T-helper 9 cell (primary cell): ENCODE measurements around the gene TRIM15.
"Not testable (repeated sequence)": the region's sequence is repeated elsewhere in the genome, so short reads cannot be mapped to it uniquely, and the experiment has no call there.

ENCODE experiments used
- DNase-seq: peaks from one replicate; pipeline ENCODE4 v3.0.0-alpha.2; 2020

Gene TRIM15

DNA sequence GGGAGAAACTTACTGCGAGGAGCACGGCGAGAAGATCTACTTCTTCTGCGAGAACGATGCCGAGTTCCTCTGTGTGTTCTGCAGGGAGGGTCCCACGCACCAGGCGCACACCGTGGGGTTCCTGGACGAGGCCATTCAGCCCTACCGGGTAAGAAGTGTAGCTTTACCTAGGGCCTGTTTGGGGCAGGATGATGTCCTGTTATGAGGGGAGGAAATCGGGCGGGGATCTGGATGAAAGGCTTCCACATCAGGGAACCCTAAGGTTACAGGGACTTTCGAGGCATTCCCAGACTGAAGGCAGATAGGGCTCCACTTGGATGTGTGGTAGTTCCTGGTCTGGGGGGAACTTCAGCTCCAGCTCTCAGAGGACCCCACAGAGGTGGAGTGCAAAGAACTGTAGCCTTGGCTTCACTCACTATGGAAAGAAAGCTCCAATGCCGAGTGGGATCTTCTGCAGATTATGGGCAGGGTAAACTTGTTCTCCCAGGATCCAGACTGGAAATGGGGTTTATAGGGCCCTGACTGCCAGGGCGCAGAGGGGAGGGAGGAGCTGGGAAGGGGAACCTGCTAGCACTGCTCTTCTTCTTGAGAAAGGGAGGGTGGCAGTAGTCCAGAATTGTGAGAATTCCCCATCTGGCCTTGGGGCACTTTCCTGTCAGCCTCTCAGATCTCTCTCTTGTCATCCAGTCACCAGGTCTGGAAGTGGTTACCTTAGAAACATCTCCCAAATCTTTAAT is 740 bp downstream of the TRIM15 start:
- DNase-seq: no peak

DNA sequence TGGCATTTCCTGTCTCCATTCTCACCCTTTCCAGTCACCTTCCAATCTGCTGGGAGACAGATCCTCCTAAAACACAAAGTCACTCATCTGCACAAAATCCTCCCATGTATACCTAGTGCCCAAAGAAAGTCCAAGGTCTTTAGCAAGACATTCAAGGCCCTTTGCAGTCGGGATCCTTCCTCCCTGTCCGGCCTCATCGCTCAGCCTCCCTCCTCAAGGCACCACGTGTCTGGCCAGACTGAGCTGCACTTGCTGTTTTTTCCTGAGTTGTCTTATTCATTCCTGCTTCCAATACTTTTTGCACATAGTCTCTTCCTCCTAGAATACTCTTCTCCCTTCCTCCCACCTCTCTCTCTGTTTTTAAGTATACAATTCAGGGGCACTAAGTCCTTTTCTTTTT is 1.4 kb downstream of the TRIM15 start:
- DNase-seq: no peak

DNA sequence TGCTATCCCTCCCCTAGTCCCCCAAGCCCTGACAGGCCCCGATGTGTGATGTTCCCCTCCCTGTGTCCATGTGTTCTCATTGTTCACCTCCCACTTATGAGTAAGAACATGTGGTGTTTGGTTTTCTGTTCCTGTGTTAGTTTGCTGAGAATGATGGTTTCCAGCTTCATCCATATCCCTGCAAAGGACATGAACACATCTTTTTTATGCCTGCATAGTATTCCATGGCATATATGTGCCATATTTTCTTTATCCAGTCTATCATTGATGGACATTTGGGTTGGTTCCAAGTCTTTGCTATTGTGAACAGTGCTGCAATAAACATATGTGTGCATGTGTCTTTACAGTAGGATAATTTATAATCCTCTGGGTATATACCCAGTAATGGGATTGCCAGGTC is 1.9 kb downstream of the TRIM15 start:
- DNase-seq: not testable (repeated sequence)

DNA sequence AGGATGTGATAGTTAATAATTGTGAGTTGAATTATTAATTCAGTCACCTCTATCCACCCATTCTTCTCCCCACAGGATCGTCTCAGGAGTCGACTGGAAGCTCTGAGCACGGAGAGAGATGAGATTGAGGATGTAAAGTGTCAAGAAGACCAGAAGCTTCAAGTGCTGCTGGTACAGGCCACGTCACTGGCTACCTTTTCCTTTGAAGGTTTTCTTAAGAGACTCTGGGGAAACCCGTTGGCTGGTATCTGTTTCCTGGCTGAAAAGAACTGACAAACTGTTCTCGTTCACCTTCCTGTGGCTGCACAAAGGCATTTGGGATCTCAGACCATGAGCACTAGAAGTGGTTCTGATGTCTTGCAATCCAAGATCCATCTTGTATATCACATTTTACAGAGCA is 3.8 kb downstream of the TRIM15 start:
- DNase-seq: no peak

DNA sequence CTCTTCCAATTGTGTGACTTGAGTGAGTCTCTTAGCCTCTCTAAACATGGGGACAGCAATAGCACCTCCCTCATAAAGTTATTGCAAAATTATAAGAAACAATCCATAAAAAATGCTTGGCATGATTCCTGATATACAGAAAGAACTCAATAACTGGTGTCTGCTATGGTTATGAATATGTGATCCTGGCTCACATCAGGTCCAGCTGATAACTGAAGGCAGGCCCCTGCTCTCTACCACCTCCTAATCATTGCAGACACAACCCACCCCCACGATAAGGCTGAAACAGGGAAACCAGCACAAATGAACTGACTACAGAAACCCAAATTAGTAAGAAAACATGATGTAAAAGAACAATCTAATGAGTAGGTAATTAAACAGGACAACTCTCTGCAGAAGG is 5.4 kb downstream of the TRIM15 start:
- DNase-seq: no peak

DNA sequence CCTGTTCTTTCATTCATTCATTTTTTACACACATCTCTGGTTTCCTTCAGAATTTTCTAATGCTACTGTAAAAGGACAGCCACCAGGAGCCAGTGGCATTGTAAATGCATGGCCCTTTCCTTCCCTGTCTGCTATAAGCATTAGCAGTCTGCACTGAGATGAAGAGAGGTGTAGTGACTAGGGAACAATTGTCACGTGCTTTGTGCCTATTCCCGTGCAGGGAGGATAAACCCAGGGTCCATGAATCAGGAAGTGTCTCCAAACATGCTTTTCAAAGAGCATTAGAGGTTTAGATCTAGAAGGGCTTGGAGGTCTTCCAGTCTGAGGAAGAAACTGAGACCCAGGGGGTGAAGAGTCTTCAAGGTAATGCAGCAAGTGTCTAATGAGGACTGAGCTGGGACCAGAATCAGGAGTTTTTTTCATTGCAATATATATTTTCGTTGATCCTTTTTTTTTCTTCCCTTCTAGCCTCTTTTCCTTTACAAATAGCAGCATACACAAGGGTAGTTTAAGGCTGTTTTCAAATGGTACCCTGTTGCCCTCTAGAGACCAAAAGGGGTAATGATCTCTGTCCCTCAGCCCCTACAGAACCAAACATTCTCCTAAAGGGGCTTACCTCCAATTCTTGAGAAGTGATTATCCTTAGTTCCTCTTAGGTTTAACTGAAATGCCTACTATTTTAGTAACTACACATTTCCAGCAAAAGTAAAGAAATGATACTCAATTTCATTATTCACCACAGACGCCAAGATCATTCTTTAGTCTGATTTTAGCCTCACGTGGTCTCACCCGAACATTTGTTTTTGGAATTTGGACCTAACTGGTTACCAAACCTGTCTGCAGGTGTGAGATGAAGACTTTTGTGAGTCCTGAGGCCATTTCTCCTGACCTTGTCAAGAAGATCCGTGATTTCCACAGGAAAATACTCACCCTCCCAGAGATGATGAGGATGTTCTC is 6.6 kb downstream of the TRIM15 start:
- DNase-seq: no peak

DNA sequence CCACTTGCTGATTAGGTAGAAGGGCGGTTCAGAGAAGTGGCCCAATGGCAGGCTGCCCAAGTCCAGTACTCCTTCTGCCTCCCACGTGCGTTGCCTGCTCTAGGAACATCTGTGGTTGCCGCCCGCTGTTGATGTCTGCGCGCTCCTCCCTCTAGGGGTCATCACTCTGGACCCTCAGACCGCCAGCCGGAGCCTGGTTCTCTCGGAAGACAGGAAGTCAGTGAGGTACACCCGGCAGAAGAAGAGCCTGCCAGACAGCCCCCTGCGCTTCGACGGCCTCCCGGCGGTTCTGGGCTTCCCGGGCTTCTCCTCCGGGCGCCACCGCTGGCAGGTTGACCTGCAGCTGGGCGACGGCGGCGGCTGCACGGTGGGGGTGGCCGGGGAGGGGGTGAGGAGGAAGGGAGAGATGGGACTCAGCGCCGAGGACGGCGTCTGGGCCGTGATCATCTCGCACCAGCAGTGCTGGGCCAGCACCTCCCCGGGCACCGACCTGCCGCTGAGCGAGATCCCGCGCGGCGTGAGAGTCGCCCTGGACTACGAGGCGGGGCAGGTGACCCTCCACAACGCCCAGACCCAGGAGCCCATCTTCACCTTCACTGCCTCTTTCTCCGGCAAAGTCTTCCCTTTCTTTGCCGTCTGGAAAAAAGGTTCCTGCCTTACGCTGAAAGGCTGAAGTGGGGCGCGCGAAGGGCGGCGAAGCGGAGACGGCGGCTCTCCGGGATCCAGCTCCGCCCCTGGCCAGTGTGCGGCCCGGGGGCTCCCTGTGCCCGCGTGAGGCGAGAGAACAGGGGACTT is 8.5 kb downstream of the TRIM15 start:
- no peak for DNase-seq

DNA sequence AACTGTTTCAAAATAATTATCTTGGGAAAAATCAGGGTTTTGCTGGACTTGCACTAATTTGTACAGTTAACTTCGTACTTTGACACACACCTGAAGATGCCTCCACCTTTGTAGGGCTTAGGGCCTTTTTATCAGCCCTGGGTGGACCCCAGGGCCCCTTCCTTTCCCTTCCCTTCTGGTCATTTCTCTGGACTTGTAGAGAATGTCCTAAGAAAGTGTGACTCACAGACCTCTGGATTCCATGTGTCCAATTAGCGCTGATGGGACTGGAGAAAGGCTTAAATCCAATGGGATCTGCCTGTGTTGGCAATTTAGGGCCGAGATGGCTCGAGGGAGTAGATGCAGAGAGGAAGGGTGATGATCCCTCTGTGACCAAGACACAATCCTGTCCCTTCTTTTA is 9.3 kb downstream of the TRIM15 start:
- no peak for DNase-seq

DNA sequence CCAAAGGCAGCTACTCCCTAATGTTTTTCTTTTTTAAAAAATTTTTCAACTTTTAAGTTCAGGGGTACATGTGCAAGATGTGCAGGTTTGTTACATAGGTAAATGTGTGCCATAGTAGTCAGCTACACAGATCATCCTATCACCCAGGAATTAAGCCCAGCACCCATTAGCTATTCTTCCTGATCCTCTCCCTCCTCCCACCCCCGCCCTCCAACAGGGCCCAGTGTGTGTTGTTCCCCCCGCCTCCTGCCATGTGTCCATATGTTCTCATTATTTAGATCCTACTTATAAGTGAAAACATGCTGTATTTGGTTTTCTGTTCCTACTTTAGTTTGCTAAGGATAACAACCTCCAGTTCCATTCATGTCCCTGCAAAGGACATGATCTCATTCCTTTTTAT is 12.4 kb downstream of the TRIM15 start:
- DNase-seq: no peak

DNA sequence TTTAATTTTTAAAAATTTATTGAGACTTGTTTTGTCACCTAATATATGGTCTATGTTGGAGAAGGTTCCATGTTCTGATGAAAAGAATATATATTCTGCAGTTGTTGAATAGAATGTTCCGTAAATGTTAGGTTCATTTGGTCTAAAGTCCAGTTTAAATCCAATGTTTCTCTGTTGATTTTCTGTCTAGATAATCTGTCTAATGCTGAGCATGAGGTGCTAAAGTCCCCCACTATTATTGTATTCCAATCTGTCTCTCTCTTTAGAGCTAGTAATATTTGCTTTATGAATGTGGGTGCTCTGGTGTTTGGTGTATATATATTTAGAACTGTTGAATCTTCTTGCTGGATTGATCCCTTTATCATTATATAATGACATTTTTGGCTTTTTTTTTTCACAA is 15.5 kb downstream of the TRIM15 start:
- DNase-seq: no peak

DNA sequence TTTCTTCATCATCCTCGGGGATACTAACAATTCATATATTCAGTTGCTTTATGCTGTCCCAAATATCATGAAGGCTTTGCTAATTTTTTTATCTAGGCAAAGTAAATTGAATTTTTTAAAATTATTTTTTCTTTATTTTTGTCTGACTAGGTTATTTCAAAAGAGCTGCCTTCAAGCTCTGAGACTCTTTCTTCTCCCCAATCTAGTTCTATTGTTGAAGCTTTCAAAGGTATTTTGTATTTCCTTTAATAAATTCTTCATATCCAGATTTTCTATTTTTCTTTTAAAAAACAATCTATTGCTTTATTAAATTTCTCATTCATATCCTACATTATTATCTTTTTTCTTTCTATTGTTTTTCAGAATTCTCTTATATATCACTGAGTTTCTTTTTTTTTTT is 16.8 kb downstream of the TRIM15 start:
- no peak for DNase-seq

DNA sequence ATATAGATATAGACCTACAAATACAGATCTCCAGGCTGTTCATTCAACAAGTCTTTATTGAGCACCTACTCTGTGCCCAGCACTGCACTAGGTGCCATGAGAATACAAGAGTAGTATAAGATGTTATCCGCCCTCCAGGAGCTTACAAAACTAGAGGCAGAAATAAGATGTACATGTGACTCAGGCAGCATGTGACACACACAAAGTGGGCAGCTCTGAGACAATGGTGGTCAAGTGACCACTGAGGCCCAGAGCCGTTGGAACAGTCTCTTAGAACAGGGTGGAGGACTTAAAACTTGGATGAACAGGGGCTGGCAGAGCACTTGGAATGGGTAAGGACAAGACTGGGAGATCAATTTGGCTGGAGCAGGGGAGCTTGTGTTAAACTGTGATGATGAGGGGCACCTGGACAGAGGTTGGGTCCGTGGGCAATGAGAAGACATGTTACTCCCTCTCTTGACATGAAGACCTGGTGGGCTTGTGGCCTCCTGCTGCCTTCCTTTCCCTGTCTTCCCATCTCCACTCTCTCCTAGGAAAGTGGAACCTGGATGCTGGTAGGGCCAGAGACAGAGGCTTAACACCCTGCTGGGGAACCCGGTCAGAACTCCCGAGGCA is 21.2 kb downstream of the TRIM15 start:
- DNase-seq: no peak

DNA sequence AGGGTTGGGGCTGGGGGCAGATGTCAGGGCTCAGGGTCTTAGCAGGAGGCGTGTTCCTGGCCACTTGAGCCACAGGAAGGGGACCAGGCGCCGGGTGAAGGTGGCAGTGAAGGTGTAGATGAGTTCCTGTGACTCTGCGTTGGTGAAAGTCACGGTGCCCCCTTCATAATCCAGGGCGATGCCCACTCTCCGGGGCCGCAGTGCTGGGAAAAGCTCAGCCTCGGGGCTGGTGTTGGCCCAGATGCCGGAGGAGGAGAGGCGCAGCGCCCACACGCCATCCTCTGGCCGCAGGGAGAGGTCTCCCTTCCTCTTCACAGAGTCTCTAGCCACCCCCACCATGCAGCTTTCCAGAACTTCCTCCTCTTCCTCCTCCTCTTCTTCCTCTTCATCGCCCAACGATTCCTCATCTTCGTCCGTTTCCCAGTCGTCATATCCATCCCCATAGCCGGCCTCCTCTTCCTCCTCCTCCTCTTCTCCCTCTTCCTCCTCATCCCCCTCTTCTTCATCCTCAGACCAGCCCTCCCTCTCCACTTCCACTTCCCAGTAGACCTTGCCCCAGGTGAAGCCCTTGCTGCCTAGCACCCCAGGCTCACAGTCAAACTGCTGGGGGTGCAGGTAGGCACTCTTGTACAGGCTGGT is 22.6 kb downstream of the TRIM15 start:
- DNase-seq: no peak

DNA sequence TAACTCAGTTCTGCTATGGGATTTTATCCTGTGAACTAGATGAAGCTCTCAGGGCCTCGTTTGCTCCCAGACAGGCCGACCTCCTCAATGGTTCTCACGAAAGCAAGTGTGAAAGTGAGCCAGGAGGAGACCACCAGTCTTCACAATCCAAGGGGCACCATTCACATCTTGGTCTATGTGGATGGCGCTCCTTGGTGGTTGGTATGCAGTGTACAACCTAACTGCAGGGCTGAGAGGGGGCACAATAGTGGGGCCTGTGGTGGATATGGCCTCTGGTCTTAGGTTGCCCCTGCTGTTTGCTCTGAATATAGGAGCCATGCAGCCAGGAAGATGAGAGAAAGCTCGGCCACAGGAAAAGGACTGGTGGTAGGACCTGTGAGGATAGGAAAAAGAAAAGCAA is 25.2 kb downstream of the TRIM15 start:
- no peak for DNase-seq

DNA sequence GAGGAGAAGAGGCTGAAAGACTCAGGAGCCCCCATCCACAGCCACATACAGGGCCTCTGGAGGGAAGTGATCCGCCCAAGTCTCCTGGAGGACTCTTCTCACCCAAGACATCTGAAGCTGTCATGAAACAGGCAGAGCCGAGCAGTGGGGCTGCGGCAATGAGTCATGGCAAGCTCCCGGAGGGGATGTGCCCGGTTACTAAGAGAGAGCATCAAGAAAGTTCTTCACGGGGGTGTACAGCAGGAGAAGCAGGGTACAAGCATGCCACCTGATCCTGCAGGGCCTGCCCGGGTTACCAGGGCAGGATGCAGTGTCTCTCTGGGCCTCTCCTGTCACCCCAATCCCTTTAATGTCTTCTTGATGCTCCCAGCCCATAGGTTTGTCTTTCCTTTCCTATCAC is 28.7 kb downstream of the TRIM15 start:
- no peak for DNase-seq

DNA sequence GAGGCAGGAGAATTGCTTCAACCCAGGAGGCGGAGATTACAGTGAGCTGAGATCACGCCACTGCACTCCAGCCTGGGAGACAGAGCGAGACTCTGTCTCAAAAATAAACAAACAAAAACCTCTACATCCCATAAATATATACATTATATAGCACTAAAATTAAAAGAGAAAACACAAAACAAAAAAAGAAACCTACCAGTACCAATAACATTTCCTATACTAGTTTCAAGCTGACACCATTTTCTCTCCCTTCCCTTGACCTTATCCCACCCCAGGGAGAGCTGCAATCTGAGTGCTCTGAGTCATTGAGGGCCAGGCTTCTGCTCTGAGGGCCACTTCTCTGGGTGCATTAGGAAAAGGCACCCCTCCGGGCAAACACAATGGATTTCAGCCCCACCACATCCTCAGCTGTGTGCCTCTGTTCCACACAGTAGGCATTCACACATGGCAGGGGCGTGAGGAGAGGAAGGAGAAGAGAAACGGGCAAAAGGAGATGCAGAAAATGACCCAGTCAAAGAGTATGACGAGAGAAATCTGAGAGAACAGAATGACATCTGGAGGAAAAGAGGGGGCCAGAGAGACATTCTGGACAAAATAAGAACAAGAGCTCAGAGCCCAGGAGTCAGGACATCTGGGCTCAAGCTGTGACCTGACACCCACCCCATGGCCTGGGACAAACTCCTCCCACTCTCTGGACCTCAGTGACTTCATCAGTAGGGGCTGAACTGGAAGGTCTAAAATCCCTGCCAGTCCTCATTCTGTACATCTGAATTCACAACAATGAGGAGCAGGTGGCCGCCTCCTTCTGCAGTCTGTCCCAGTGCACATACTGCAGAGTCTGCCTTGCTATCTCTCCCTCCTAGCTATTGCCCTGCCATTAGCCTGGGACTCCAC is 31.7 kb downstream of the TRIM15 start:
- DNase-seq: no peak

DNA sequence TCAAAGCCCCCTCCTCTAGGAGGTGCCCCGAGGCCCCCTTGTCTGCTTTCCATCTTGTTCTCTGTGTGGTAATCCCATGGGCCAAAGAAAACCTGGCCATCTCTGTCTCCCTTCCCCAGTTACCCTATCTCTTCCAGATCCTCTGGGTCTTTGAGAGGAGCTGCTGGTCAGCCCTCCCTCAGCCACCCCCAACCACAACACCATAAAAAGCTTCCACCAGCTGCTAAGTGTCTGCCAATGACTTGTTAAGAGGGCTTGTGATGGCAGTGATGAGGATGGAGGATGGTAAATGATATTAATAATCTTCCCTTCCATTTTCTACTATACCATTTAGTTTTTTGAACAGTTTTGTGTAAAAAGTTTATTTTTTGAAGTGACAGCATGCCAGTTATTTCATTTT is 32.6 kb downstream of the TRIM15 start:
- no peak for DNase-seq

DNA sequence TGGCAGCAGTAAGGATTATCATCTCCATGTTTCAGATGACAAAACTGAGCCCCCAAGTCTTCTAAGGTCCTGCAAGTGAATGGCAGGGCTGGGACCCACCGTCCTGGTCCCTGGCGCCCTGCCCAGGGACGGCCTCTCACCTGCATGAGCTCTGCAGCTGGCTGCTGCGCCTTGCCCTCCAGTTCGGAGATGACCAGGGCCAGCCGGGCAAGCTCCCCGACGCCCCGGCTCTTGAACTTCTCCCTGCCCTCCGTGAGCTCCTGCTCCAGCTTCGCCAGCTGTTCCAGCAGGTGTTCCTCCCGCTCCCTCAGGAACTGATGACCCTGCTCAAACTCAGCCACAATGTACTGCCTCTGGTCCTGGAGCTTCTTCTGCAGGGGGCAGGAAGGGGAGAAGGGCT is 33.0 kb downstream of the TRIM15 start:
- no peak for DNase-seq

DNA sequence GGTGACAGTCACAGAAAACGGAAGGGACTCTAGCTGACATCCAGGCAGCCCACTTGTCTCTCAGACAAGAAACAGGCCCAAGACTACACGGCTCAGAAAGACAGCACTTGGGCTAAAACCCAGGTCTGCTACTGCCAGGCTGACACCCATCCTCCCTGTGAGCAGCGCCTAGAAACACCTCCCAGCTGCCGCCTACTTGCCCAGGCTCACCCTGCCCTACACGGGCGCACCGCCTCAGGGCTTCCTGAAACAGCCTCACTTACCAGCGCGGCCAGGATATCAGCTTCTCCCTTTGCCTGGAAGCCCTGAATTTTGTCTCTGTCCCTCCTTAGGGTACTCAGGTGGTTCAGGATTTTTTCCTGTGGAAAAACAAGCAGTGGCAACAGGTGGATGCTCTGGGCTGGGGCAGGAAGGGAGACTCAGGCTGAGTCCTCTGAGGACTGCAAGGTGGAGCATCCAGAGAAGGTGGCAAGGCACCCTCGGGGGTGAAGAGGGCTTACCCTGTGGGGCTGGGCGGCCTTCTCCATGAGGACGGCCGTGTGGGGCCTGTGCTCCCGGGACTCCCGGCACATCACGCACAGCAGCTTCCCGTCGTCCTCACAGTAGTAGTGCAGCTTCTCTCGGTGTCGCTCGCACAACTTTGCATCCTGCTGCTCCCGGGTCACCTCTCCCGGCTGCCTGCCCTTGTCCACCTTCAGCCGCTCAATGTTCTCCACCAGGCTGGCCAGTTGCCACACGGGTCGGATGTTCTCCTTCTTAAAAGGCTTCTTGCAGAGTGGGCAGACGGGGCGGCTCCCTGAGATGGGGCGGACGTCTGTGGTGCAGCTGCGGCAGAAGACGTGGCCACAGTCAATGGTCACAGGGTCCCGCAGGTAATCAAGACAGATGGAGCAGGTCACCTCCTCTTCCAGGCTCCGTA is 35.1 kb downstream of the TRIM15 start:
- no peak for DNase-seq
